ENCODE data around the gene CTPS2.

DNA sequence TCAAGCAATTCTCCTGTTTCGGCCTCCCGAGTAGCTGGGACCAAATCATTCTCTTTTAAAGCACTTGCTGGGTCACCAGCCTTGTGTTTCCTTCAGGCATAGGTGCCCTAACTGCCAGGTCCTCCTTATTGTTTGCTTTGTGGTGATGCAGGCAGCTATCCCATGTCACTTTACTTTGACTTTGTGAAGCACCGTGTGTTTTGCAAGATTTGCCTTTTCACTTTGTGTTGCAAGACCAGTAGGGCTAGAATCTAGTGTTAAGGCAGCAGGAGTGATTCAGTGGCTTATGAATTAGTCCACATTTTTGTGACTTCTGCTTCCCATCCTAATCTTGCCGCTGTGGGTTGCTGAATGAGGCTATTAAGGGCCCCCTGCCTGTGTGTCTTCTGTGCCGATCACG lies 27.1 kb upstream of the CTPS2 start:
- TF ChIP-seq CTCF (conservative IDR thresholded peaks at IDR 0.05; ENCODE audit: low read depth, low read length), result no peak
- no peak for TF ChIP-seq EZH2 (IDR thresholded peaks at IDR 0.05; ENCODE audit: low read length, unreplicated experiment)
